ENCODE data around the gene GMEB1.

GMEB1 gene

DNA sequence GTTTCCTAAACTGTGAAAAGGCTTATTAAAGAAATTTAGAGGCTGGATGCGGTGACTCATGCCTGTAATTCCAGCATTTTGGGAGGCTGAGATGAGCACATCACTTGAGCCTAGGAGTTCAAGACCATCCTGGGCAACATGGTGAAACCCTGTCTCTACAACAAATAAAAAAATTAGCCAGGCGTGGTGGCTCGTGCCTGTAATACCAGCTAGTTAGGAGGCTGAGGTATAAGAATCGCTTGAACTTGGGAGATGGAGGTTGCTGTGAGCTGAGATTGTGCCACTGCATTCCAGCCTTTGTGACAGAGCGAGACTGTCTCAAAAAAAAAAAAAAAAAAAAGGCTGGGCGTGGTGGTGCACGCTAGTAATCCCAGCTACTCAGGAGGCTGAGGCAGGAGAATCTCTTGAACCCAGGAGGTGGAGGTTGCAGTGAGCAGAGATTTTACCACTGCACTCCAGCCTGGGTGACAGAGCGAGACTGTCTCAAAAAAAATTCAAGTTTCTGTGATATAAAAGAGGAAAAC, 82.2 kb downstream of the GMEB1 start:
- peak; percentile 8 for DNase-seq

DNA sequence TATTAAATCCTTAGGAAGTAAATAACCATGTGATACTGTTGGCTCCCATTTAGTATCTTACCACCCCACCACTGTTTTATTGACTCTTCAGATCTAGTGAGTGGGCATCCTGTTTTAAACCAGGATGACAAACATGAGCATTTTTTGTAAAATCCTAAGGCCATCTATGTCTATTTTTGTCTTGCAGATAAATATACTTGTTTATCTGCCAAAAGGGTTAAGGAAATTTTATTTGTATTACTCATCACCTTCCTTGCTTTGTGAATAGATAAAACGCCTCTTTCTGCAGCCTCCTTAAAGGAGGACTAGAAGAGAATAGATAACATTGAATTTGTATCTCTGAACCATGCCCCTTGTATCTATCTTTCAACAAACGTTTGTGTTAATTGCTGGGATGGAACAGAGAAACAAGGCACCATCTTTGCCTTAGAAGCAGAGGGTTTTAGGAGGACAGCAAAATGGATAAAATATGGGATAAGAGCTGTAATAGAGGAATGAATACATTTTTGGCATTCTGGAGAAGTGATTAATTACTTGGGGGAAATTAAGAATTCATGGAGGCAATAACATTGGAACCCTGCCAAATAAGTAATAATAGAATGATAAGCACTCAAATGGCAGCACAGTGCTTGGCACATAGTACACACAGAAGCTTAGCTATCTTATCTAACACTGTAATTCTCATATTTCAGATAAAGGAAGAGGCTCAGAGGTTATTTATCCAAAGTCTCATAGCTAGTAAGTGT, 82.9 kb downstream of the GMEB1 start:
- peak; percentile 61 for DNase-seq

DNA sequence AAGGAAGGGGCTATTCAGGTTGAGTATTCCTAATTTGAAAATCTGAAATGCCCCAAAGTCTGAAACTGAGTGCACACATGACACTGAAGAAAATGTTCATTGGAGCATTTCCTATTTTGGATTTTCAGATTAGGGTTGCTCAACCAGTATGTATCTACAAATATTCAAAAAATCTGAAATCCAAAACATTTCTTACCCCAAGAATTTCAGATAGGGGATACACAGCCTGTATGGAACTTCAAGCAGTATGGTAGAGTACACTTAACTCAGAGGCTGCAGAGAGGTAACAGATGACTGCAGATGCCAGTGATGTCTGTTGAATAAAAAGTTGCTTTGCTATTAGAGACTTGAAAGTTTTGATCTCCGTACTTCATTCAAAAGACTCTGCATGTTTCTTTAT, 87.1 kb downstream of the GMEB1 start:
- DNase-seq = peak; percentile 47

DNA sequence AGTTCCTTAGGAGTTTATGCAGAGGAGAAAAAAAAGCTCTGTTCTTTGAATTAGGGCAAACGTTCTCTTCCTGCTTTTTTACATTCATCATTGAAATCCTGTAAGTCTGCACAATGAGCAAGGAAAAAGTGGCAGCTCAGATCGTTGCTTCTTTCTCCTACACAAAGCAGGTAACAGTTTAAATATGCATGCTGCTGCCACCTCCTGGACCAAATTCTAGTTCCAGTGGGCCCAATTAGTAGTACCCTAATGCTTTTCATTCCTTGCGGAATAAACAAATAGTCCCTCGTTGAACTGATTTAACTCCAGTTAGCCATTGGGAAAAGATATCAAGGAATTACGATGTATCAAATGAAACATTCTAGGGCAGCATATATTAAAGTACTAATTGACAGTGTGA, 88.3 kb downstream of the GMEB1 start:
- no peak for DNase-seq

DNA sequence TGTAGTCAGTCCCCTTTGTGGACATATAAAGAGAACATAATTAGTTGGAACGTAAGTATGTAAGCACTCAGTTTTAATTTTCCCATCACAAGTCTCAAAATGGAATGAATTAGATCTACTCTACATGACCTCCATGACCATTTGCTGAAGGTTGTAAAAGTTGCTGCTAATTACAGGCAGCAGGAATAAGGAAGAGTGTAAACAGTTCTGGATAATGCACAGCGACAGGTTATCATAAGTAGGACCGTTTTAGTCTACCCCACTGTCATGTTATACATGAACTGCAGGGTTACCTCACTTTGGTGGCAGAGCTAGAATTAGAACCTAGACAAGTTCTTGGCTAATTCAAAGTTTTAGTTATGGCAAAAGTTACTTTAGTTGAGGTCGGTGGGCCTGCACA, 89.8 kb downstream of the GMEB1 start:
- DNase-seq = no peak

DNA sequence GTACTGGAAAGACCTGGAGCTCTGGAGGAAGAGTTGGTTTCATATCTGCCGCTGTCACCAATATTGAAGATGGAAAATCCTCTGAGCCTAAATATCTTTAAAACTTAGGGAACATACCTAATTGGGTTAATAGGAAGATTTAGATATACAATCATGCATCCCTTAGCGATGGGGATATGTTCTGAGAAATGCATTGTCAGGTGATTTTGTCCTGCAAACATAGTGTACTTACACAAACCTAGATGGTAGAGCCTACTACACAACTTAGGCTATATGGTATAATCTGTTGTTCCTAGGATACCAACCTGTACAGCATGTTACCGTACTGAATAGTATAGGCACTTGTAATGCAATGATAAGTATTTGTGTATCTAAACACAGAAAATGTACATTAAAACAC, 90.7 kb downstream of the GMEB1 start:
- DNase-seq = no peak

DNA sequence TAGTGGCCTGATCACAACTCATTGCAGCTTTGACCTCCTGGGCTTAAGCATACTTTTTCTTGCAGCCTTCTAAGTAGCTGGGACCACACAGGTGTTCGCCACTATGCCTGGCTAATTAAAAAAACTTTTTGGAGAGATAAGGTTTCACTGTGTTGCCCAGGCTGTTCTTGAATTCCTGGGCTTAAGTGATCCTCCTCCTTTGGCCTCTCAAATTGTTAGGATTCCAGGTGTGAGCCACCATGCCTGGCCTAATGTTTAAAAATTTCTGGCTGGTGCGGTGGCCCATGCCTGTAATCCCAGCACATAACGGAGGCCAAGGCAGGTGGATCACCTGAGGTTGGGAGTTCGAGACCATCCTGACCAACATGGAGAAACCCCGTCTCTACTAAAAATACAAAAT, 92.6 kb downstream of the GMEB1 start:
- DNase-seq = no peak

DNA sequence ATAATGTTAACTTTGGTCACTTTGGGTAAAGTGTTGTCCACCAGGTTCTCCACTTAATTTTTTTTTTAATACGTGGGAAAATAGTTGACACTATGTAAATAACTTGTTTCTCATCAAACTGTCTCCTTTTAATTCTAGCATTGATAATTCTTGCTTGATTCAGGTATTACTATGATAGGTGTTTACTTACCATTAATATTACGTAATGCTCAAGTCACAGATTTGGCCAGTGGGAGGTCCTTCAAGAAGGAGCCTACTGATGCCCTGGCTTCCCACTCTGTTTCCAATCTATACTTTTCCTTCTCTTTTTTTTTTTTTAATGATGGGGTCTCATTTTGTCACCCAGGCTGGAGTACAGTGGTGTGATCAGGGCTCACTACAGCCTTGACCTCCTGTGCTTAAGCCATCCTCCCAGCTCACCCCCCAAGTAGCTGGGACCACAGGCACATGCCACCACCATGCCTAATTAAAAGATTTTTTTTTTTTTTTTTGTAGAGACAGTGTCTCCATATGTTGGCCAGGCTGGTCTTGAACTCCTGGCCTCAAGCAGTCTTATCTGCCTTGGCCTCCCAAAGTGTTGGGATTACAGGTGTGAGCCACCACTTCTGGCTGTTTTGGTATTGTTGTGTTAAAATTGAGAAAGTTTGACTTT, 98.1 kb downstream of the GMEB1 start:
- DNase-seq = no peak

All from fibroblast of skin of abdomen (primary cell).